HEK293 (cell line): ENCODE results near the gene SH3TC1.

Source experiments
- AEBP2 ChIP-seq: fragments of 450-650 bp; formaldehyde crosslinking; IDR thresholded peaks from 2 replicates; pipeline ENCODE4 v1.5.1; 2016; ENCODE audit warnings: missing biosample characterization, missing genetic modification characterization, borderline replicate concordance
- CTCF ChIP-seq: fragments of 450-650 bp; formaldehyde crosslinking; IDR thresholded peaks from 2 replicates; pipeline ENCODE4 v1.5.1; 2016; ENCODE audit warnings: missing biosample characterization, missing genetic modification characterization
- REST ChIP-seq: fragments of 450-650 bp; formaldehyde crosslinking; IDR thresholded peaks from 2 replicates; pipeline ENCODE4 v1.5.1; 2016; ENCODE audit warnings: missing biosample characterization, missing genetic modification characterization
- YY1 ChIP-seq: fragments of 450-650 bp; formaldehyde crosslinking; IDR thresholded peaks from 2 replicates; pipeline ENCODE4 v1.5.1; 2018; ENCODE audit warnings: missing biosample characterization, missing genetic modification characterization
- ZBTB7A ChIP-seq: fragments of 450-650 bp; formaldehyde crosslinking; IDR thresholded peaks from 2 replicates; pipeline ENCODE4 v1.5.1; 2016; ENCODE audit warnings: low read depth, missing biosample characterization, missing genetic modification characterization
- ZFP37 ChIP-seq: fragments of 450-650 bp; formaldehyde crosslinking; IDR thresholded peaks from 2 replicates; pipeline ENCODE4 v1.5.1; 2016; ENCODE audit warnings: missing biosample characterization, missing genetic modification characterization
- ZFP69B ChIP-seq: fragments of 450-650 bp; formaldehyde crosslinking; IDR thresholded peaks from 2 replicates; pipeline ENCODE4 v1.5.1; 2016; ENCODE audit warnings: missing biosample characterization, missing genetic modification characterization
- ZNF148 ChIP-seq: fragments of 450-650 bp; formaldehyde crosslinking; IDR thresholded peaks from 2 replicates; pipeline ENCODE4 v1.5.0; 2017; ENCODE audit warnings: missing biosample characterization, missing genetic modification characterization, borderline replicate concordance
- ZNF24 ChIP-seq: fragments of 450-650 bp; formaldehyde crosslinking; IDR thresholded peaks from 2 replicates; pipeline ENCODE4 v1.5.1; 2016; ENCODE audit warnings: missing biosample characterization, missing genetic modification characterization
- ZNF274 ChIP-seq, 2 experiments: fragments of 200-500 bp in 1 of 2; fragments of 450-650 bp in 1 of 2; sonication (Bioruptor generic) in 1 of 2; formaldehyde crosslinking in 1 of 2; IDR thresholded peaks; 2 replicates each; pipeline versions ENCODE4 v1.5.1 to v1.6.1; 2014 to 2016; ENCODE audit warnings: borderline replicate concordance in 1 of 2, inconsistent platforms in 1 of 2, low read length in 1 of 2, missing biosample characterization in 1 of 2, missing genetic modification characterization in 1 of 2
- ZNF398 ChIP-seq: fragments of 450-650 bp; formaldehyde crosslinking; IDR thresholded peaks from 2 replicates; pipeline ENCODE4 v1.5.1; 2017; ENCODE audit warnings: missing biosample characterization, missing genetic modification characterization
- ZNF449 ChIP-seq: fragments of 450-650 bp; formaldehyde crosslinking; IDR thresholded peaks from 2 replicates; pipeline ENCODE4 v1.5.1; 2017; ENCODE audit warnings: missing biosample characterization, mild to moderate bottlenecking, missing genetic modification characterization, moderate library complexity
- ZNF510 ChIP-seq: fragments of 450-650 bp; formaldehyde crosslinking; IDR thresholded peaks from 2 replicates; pipeline ENCODE4 v1.5.1; 2018; ENCODE audit warnings: mild to moderate bottlenecking, missing genetic modification characterization, missing biosample characterization; ENCODE audit not compliant: insufficient replicate concordance
- ZNF629 ChIP-seq: fragments of 450-650 bp; formaldehyde crosslinking; IDR thresholded peaks from 2 replicates; pipeline ENCODE4 v1.5.1; 2017; ENCODE audit warnings: missing biosample characterization, missing genetic modification characterization

- TF ChIP-seq ZNF148, result no peak
- TF ChIP-seq CTCF, result no peak
- no peak for TF ChIP-seq ZNF24 (tag by site-specific recombination)
- no peak for TF ChIP-seq ZFP69B
- no peak for TF ChIP-seq REST (tag by site-specific recombination)
- no peak for TF ChIP-seq ZNF510 (tag by site-specific recombination)
- TF ChIP-seq ZNF274 (IDR thresholded peaks at IDR 0.05; ENCODE audit: low read length), result no peak
- TF ChIP-seq ZNF274 (tag by site-specific recombination; IDR thresholded peaks at IDR 0.05; ENCODE audit: borderline replicate concordance), result no peak
- TF ChIP-seq ZBTB7A, result no peak
- no peak for TF ChIP-seq ZNF449
- no peak for TF ChIP-seq YY1 (tag by site-specific recombination)
- TF ChIP-seq ZNF629 (tag by site-specific recombination), result no peak
- TF ChIP-seq ZFP37 (tag by site-specific recombination), result no peak
- no peak for TF ChIP-seq AEBP2 (tag by site-specific recombination)
- TF ChIP-seq ZNF398 (tag by site-specific recombination), result no peak
Observed at GRCh38 chr4:8266088-8266487, 67.0 kb downstream of the SH3TC1 start.
